HG03103 (cell line): ENCODE data around the gene FTL.

Source experiments
- ATAC-seq: cut with Tn5 transposase; IDR thresholded peaks from one replicate; pipeline ENCODE4 v1.9.1; 2021; ENCODE audit warnings: low read depth; ENCODE audit not compliant: unreplicated experiment

The FTL gene

DNA sequence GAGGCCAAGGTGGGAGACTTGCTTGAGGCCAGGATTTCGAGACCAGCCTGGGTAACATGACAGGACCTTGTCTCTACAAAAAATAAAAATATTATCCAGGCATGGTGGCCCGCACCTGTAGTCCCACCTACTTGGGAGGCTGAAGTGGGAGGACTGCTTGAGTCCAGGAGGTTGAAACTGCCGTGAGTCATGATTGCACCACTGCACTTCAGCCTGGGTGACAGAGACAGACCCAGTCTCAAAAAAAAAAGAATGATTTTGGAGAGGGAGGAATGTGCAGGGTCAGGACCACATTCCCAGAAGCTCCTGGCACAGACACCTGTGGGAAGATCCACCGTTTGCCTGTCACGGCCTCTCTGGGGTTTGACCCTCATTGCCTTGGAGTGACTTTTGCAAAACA lies 19.7 kb upstream of the FTL start:
- ATAC-seq = no peak

GRCh38 chr19:48945817-48946216 lies 19.3 kb upstream of the FTL start:
- no peak for ATAC-seq

DNA sequence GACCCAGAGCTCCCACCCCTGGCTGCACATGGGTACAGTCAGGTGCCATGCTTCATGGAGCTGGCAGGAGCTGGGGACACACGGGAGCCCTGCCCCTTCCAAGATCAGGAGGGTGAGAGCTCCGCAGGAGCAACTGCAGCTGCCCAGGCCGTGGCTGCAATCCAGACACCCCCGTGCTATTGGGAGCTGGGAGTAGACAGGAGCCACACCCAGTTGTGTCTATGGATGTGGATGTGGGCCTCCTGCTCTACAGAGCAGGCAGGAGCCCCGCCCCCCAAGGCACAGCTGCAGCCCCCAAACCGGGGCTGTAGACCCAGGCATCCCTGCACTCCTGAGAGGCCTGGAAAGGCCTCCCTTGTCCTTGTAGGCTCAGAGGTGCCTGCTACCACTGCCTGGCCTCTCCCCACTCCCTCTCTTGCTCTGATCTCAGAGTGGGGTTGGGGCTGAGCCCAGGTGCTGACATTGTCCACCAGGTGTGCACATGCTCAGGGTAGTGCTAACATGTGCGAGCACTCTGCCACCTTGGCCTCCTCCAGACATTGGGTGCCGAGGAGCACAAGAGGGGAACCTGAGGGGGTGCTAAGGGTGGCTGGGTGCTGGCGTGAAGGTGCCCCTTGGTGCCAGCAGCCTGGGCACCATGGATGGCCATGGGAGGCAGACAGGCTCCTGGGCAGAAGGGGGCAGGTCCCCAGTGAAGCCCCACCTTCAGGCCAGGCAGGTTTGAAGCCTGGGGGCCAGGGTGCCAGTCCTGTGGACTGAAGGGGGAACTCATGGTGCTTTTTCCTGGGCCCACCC lies 18.4 kb upstream of the FTL start:
- no peak for ATAC-seq

GRCh38 chr19:48947258-48947542 lies 17.9 kb upstream of the FTL start:
- ATAC-seq = no peak

DNA sequence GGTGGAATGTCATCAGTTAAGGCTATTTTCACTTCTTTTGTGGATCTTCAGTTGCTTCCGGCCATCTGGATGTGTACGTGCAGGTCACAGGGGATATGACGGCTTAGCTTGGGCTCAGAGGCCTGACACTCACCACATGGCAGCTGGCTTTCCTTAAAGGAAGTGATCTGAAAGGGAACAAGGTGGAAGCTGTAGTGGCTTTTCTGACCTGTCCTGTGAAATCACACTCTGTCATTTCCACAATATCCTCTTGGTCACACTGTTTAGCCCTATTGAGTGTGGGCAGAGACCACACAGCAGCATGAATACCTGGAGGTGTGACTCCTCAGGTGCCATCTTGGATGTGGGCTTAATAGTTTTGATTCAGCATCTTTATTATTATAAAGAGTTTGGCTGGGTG lies 14.9 kb upstream of the FTL start:
- no peak for ATAC-seq

DNA sequence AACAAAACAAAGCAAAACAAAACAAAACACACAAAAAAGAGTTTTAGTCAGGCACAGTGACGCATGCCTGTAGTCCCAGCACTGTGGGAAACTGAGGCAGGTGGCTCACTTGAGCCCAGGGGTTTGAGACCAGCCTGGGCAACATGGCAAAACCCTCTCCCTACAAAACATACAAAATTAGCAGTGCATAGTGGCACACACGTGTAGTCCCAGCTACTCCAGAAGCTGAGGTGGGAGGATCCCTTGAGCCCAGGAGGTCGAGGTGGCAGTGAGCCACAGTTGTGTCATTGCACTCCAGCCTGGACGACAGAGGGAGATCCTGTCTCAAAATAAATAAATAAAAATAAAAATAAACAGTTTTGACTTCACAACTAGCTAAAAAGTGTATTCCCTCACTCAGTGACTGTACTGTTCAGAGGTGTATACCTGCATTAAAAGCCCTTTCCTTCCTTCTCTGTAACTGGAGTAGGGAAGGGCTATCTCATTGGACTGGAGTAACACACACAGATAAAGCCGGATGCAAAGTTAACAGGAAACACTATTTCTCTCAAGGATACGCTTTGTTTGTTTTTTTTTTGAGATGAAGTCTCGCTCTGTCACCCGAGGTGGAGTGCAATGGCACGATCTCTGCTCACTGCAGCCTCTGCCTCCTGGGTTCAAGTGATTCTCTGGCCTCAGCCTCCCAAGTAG lies 14.1 kb upstream of the FTL start:
- ATAC-seq = no peak

DNA sequence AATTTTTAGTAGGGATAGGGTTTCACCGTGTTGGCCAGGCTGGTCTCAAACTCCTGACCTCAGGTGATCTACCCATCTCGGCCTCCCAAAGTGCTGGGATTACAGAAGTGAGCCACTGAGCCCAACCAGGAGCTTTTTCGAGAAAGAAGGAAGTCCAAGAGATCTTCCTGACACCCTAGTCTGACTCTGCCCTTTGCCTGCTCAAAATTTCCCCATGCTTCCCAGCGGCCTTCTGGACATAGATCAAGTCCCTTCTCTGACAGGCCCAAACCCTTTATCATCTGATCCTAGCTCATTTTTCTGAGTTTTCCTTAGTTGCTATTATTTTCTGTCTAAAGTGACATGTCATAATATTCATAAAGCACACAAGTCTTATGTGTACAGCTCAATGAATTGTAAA lies 12.0 kb upstream of the FTL start:
- ATAC-seq = no peak

DNA sequence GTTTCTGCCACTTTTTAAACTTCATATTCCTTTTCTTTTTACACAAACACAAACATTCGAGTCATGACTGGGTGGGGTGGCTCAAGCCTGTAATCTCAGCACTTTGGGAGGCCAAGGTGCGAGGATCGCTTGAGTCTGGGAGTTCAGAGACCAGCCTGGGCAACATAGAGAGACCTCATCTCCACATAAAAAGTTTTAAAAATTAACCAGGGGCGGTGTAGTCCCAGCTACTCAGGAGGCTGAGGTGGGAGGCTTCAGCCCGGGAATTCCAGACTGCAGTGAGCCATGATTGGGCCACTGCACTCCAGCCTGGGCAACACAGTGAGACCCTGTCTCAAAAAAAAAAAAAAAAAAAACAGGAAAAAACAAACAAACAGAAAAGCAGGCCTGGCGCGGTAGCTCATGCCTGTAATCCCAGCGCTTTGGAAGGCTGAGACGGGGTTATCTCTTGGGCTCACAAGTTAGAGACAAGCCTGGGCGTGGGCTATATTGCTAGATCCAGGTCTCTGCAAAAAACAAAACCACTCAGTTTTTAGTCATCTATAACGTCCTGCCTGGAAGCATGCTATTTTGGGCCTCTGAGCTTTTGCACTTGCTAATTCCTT lies 11.0 kb upstream of the FTL start:
- ATAC-seq = no peak

- peak; percentile 64 for ATAC-seq
These were observed 10.4 kb upstream of the FTL start, which contains the start of gene BAX for GRCh38 chr19:48954595-48955307. TSS of gene BAX (plus strand) at chr19:48954875. CDS start at chr19:48954929, 54 bp downstream.

DNA sequence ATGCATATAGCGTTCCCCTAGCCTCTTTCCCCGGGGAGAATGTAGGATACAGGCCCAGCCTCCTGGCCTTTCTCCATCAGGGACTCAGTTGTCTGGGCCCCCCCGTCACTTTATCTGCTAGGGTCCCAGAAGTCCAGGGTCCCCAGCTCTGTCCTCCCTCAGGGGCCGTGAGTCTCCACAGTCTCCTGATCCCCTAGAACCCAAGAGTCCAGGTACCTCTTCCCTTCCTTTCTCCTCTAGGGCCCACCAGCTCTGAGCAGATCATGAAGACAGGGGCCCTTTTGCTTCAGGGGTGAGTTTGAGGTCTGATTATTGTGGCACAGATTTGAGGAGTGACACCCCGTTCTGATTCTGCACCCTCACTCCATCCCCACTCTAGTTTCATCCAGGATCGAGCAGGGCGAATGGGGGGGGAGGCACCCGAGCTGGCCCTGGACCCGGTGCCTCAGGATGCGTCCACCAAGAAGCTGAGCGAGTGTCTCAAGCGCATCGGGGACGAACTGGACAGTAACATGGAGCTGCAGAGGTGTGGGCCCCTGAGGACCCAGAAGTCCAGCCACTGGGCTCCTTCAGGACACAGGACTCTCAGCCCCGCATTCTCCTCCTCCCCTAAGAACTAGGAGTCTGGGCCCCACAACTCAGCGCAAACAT lies 9.7 kb upstream of the FTL start:
- ATAC-seq = no peak

DNA sequence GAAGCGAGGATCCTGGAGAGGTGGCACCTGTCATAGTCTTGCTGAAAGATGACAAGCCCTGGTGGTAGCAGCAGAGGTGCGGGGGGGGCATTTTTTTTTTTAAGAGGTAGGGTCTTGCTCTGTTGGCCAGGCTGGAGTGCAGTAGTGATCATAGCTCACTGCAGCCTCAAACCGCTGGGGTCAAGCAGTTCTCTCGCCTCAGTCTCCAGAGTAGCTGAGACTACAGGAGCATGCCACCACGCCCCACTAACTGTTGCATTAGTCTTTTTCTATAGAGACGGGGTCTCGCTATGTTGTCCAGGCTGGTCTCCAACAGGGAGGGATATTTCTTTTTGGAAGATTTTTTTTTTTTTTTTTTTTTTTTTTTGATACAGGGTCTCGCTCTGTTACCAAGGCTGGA lies 7.1 kb upstream of the FTL start:
- no peak for ATAC-seq

DNA sequence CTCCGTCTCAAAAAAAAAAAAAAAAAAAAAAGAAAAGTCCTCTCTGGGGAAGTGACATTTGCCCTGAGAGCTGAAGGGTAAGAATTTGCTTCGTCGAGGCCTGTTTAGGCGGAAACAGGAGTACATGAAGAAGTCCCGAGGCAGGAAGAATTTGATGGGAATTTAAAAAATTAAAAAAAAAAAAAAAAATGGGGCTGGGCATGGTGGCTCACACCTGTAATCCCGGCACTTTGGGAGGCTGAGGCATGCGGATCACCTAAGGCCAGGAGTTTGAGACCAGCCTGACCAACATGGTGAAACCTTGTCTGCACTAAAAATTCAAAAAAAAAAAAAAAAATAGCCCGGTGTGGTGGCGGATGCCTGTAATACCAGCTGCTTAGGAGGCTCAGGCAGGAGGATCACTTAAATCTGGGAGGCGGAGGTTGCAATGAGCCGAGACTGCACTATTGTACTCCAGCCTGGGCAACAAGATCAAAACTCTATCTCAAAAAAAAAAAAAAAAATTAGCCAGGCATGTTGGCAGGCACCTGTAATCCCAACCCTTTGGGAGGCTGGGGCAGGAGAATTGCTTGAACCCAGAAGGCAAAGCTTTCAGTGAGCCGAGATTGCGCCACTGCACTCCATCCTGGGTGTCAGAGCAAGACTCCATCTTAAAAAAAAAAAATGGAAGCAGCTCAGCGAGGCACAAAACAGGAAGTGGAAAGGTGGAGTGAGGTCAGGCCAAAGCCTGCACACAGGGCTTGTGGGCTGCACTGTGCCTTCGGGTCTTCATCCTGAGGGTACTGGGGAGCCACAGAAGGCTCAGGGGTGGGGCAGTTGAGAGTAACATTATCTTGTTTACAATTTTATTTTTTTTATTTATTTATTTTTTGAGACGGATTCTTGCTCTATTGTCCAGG lies 5.5 kb upstream of the FTL start:
- ATAC-seq = no peak

DNA sequence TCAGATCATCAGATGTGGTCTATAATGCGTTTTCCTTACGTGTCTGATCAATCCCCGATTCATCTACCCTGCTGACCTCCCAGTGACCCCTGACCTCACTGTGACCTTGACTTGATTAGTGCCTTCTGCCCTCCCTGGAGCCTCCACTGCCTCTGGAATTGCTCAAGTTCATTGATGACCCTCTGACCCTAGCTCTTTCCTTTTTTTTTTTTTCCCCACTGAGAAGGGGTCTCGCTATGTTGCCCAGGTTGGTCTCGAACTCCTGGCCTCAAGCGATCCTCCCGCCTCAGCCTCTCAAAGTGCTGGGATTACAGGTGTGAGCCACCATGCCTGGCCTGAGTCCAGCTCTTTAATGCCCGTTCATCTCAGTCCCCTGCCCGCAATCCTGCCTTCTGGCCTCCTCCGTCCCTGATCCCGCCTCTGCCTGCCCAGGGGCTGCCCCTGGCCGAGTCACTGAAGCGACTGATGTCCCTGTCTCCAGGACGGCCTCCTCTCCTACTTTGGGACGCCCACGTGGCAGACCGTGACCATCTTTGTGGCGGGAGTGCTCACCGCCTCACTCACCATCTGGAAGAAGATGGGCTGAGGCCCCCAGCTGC lies 4.0 kb upstream of the FTL start:
- no peak for ATAC-seq

DNA sequence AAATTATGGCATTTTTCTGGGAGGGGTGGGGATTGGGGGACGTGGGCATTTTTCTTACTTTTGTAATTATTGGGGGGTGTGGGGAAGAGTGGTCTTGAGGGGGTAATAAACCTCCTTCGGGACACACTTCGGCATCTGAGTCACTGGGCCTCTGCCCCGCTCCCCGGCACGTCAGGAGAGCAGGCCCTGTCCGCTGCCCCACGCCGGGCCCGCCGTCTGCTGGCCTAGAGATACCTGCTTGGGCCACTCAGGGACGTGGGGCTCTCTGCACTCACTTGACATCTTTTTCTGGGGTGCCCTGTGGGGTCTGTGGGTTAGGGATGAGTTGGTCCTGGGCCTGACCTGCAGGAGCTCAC lies 3.5 kb upstream of the FTL start:
- ATAC-seq = no peak

- ATAC-seq = no peak
These were observed 2.9 kb upstream of the FTL start for GRCh38 chr19:48962029-48962848.

DNA sequence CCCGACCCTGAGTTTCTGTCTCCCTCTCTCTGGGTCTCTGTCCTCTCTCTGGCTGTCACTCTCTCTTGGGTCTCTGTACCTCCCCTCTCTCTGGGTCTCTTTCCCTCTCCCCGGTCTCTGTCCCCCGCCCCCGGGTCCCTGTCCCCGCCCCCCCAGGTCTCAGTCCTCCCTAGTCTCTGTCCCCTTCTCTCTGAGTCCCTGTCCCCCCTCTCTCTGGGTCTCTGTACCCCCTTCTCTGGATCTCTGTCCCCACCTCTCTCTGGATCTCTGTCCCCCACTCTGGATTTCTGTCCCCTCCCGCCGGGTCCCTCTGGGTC lies 2.3 kb upstream of the FTL start:
- no peak for ATAC-seq

DNA sequence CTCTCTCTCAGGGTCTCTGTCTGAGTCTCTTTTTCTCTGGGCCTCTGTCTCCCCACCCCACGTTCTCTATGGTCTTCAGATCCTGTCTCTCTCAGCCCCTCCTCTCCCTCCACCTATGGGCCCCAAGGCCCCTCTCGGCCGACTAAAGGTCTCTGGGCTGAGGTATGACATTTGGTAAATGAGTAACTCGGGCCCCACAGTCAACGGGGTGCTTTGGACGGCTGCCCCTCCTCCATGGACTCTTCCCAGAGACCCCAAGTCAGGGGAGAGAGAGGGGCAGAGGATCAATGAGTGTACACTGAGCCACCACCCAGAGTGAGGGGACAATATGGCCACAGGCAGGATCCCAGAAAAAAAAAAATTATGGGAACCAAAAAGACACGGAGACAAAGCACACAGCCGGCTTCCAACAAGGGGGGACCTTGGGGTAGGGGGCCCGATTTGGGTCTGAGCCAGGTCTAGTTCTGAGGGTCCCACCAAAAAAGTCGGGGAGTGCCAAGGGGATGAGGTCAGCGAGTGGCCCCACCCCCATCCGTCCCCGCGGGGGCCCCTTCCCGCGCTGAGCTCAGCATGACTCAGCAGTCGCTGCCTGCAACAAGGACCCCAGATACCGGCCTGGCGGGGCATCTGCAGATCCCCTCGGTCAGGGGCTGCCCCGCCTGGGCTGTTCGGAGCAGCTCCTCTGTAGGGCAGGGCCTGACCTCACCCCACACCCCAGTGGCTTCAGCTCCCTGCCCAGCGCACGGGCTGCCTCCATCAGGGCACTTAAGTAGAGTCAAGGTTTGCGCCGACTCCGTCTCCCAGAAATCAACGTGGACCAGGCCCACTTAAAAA lies 1.5 kb upstream of the FTL start:
- ATAC-seq = no peak
